Chondrocyte (in vitro differentiated cells): ENCODE results near the gene GDF11. TPM values are rescaled to one million over a fixed set of nuclear protein-coding genes. Genes with fewer than 3 reads are reported as not detected.

Experiments used
- DNase-seq: peaks from one replicate; pipeline ENCODE4 v3.0.0; 2021; ENCODE audit warnings: mixed read lengths, low spot score
- H3K27ac Mint-ChIP-seq: one replicate; pipeline ENCODE4 v1.8.0; 2021; ENCODE audit warnings: mild to moderate bottlenecking, moderate library complexity, mixed read lengths; ENCODE audit not compliant: unreplicated experiment
- H3K27me3 Mint-ChIP-seq: 2 replicates; pipeline ENCODE4 v1.8.0; 2021; ENCODE audit warnings: low read depth, mixed read lengths
- H3K36me3 Mint-ChIP-seq: 2 replicates; pipeline ENCODE4 v1.8.0; 2021; ENCODE audit warnings: low read depth, mixed read lengths
- H3K4me1 Mint-ChIP-seq: 2 replicates; pipeline ENCODE4 v1.8.0; 2021; ENCODE audit warnings: low read depth, mild to moderate bottlenecking, mixed read lengths
- H3K4me3 Mint-ChIP-seq: one replicate; pipeline ENCODE4 v1.8.0; 2021; ENCODE audit warnings: mild to moderate bottlenecking, moderate library complexity, mixed read lengths; ENCODE audit not compliant: unreplicated experiment
- H3K9me3 Mint-ChIP-seq: 2 replicates; pipeline ENCODE4 v1.8.0; 2021; ENCODE audit warnings: low read depth, mixed read lengths
- total RNA-seq: library from RNA; stranded (reverse); gene quantifications from 3 replicates; pipeline ENCODE4 v1.2.1, GENCODE V29; 2021
- TF ChIP-seq, protein P1 (sequence below): fragments of 200-600 bp; sonication (generic); IDR thresholded peaks from 2 replicates; pipeline ENCODE4 v1.5.0; 2021; ENCODE audit warnings: antibody characterized with exemption, mild to moderate bottlenecking, moderate library complexity

The GDF11 gene
- total RNA-seq, 1 donor from 2014 or later: 18.3 TPM

DNA sequence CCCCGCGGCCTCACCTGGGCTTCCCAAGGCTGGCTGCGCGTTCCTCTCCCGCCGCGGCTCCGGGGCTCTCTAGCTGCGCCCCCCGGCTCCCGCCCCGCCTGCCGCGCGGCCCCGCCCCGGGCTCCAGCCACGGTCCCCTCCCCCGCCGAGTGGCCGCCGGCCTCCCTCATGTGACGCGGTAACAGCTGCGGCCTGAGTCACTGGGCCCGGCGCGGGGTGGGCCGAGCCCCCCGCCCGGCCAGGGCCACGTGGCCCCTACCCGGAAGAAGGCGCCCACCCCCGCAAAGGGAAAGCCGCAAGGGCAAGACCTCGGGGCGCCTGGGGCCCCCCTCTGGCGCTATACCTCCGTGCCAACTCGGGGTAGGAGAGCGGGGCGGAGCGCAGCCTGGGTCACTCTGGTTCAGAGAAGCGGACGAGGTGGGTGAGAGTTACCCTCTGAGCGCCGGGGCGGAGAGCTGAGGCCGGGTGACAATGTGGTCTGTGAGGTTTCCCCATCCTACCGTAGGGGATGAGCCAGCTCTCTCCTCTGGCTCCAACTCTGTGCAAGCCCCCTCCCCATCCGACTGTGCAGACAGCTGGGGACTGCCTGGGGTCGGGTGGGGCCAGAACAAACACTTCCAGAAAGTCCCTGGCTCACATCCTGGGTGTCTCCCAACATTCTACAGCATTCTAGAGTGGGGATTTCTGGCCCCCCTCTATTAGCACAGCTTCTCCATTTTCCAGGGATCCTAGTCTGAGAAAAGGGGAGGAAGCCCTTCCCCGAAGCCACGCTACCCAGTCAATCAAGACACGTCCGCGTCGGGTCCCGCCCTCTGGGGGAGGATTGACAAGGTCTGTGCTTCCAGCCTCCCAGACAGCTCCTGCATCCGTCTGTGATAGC is 13.7 kb upstream of the GDF11 start, which contains the start of gene CD63:
TSS of gene CD63 (minus strand) at position 71 of the 880 bp plus-strand sequence. CDS start 668 bp downstream, outside the sequence.
- DNase-seq: no peak
- TF ChIP-seq, protein P1, sequence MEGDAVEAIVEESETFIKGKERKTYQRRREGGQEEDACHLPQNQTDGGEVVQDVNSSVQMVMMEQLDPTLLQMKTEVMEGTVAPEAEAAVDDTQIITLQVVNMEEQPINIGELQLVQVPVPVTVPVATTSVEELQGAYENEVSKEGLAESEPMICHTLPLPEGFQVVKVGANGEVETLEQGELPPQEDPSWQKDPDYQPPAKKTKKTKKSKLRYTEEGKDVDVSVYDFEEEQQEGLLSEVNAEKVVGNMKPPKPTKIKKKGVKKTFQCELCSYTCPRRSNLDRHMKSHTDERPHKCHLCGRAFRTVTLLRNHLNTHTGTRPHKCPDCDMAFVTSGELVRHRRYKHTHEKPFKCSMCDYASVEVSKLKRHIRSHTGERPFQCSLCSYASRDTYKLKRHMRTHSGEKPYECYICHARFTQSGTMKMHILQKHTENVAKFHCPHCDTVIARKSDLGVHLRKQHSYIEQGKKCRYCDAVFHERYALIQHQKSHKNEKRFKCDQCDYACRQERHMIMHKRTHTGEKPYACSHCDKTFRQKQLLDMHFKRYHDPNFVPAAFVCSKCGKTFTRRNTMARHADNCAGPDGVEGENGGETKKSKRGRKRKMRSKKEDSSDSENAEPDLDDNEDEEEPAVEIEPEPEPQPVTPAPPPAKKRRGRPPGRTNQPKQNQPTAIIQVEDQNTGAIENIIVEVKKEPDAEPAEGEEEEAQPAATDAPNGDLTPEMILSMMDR: no peak
- H3K4me3 Mint-ChIP-seq: peak within 1 kb of the TSS; percentile 91
- H3K9me3 Mint-ChIP-seq: no peaks in the 10 kb centered on the region
- H3K27me3 Mint-ChIP-seq: no peaks in the 10 kb centered on the region
- peaks cover 22% of the 10 kb centered on the region for H3K36me3 Mint-ChIP-seq
- peaks cover 47% of the 10 kb centered on the region for H3K4me1 Mint-ChIP-seq
- peak within 1 kb of the TSS; percentile 98 for H3K27ac Mint-ChIP-seq

DNA sequence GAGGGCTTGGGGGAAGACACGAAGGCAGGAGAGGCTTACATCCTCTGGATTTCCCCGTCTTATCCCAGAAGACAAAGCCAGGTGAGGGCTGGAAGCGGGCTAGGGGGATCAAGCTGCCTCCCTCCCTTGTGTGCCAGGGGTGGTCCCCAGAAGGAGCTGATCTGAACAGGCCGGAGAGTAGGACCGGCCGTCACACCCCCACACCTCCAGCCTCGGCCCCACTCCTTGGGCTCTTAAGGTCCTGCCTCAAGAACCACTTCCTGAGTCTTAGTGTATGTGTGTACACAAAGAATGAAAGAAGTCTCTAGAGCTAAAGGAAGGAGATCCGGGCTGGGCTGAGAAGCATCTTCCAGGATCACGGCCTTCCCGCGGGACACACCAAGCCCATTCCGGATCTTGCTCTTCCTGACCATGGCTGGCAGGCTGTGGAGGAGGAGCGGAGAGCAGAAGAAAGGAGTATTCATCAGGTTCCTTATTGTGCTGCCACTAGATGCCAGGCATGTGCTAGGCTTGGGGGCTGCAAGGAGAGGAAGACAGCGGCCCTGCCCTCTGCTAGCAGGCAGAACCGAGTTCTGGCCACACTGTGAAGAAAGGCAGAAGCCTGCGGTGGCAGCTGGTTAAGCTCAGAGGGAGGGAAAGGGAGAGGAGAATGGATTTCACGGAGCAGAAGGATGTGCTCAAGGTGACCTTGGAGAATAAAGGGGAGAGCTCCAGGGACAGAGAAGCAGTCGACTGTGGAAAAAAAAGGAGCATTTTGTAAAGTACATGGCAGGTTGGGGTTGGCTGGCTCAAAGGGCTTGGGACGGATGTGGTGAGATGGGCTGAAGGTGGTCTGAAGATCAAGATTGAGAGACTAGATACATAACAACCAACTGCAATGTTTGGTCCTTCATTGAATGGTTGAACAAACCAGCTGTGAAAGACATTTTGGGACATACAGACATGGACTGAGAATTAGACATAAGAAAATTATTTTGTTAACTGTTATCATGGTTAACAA is 12.8 kb upstream of the GDF11 start:
- TF ChIP-seq, protein P1: peak; percentile 52

DNA sequence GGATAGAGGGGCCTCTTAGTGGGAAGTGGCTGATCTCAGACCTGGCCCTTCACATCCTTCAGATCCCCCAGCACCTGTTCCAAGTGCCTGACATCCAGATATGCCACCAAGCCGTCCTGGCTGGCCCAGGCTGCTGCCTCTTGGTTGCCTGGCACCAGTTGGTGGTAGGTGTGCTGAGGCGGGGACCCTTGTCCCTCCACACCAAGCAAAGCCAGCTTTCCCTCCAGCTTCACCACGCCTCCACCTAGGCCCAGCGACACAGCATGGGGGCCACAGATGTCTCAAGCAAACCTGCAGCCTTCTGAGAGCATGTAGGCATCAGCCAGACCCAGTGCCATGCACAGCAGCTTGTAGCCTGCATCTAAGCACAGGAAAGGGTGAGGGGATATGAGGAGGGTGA is 10.6 kb upstream of the GDF11 start:
- H3K27ac Mint-ChIP-seq: no peak overlapping the region
- peaks cover 23% of the 10 kb centered on the region for H3K4me1 Mint-ChIP-seq
- TF ChIP-seq, protein P1: no peak
- no peak overlapping the region for H3K4me3 Mint-ChIP-seq
- H3K9me3 Mint-ChIP-seq: no peaks in the 10 kb centered on the region
- peaks cover 3% of the 10 kb centered on the region for H3K36me3 Mint-ChIP-seq
- H3K27me3 Mint-ChIP-seq: no peaks in the 10 kb centered on the region
- no peak for DNase-seq

More for the DNA sequence above, 12.8 kb upstream of the GDF11 start:
- DNase-seq: no peak
- Mint-ChIP-seq H3K27me3 (no peaks in the 10 kb centered on the region), H3K36me3 (peaks cover 17% of the 10 kb centered on the region), H3K4me1 (peaks cover 41% of the 10 kb centered on the region), H3K4me3 (peak overlapping the region; percentile 91), H3K27ac (peak overlapping the region; percentile 98), H3K9me3 (no peaks in the 10 kb centered on the region)

DNA sequence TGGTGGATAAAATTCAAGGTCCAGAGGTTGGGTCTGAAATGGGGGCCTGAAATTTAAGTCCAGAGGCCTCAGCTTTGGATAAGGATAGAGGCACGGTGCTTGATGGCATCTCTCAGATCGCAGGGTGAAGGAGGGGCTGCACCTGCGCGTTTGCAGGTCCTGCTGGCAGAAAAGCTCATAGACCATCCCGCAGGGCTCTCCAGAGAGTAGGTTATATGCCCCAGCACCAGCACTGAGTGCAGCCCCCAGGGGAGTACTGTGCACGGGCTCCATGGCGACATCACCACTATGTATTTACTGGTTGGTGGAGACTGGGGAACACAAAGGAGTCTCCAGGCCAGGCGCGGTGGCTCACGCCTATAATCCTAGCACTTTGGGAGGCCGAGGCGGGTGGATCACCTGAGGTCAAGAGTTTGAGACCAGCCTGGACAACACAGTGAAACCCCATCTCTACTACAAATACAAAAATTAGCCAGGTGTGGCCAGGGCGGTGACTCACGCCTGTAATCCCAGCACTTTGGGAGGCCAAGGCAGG is 9.8 kb upstream of the GDF11 start:
- Mint-ChIP-seq H3K4me3 (no peak overlapping the region), H3K4me1 (peaks cover 27% of the 10 kb centered on the region), H3K36me3 (no peaks in the 10 kb centered on the region), H3K9me3 (no peaks in the 10 kb centered on the region), H3K27ac (peak overlapping the region; percentile 32), H3K27me3 (no peaks in the 10 kb centered on the region)
- DNase-seq: no peak
- TF ChIP-seq, protein P1: no peak
